Right ventricle myocardium superior (tissue), 1 donor: ENCODE results near the gene USF2. TPM values are rescaled to one million over a fixed set of nuclear protein-coding genes. Genes with fewer than 3 reads are reported as not detected.
"Not testable (repeated sequence)": the region's sequence is repeated elsewhere in the genome, so short reads cannot be mapped to it uniquely, and the experiment has no call there.

ENCODE experiments used
- ATAC-seq: fragments of 200-7000 bp; cut with Tn5 transposase; one replicate; pipeline ENCODE4 v1.9.1; 2020; ENCODE audit warnings: mild to moderate bottlenecking; ENCODE audit not compliant: poor library complexity
- DNase-seq: peaks from one replicate; pipeline ENCODE4 v3.0.0-alpha.2; 2020
- intact Hi-C: fragments of 100-400 bp; cut with DNase I; formaldehyde crosslinking; loops from one replicate; pipeline ENCODE4 v1.11.2; 2022
- total RNA-seq: library from RNA; stranded (reverse); fragmentation: NEBNext Ultra II Directional; extraction: Animal tissue kit (Norgen Biotek cat#: 25700); gene quantifications from one replicate; pipeline ENCODE4 v1.2.1, GENCODE V29; 2021
- donor health status: DM: no; HTN: yes; CAD: no; lungs with severe emphysema.

USF2 gene
- total RNA-seq, 1 donor from 2014 or later, result 141 TPM

DNA sequence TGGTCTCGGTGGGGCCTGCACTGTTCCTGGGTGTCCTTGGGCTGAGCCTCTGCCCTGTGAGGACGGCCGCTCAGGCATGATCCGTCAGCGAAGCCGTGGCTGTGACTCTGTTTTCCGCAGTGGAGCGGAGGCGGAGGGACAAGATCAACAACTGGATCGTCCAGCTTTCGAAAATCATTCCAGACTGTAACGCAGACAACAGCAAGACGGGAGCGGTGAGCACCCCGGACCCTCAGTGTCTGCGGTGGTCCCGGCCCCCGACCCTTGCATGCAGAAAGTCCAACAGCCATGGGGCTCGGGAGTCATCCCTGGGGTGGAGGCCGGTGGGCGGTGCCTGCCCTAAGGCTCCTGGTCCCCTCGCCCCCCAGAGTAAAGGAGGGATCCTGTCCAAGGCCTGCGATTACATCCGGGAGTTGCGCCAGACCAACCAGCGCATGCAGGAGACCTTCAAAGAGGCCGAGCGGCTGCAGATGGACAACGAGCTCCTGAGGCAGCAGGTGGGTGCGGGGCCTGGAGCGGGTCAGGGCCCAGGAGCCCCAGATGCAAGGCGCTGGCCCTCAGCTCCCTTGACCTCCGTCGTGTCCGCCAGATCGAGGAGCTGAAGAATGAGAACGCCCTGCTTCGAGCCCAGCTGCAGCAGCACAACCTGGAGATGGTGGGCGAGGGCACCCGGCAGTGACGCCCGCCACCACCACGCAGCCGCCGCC lies 10.0 kb downstream of the USF2 start:
- intact Hi-C loops, result no loop called here
- DNase-seq, result no peak
- no peak for ATAC-seq

DNA sequence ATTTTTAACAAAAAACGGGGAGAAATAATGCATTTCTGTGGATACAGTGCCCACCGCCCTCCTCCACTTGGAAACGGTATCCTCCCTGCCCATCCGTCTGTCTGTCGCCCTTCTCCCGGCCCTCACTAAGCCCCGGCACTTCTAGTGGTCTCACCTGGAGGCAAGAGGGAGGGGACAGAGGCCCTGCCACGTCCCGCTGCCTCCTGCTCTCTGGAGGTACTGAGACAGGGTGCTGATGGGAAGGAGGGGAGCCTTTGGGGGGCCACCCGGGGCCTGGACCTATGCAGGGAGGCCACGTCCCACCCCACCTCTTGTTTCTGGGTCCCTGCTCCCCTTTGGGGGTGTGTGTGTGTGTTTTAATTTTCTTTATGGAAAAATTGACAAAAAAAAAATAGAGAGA lies 10.6 kb downstream of the USF2 start:
- intact Hi-C loops, result no loop called here
- ATAC-seq (no peak), DNase-seq (no peak)

GRCh38 chr19:35279985-35280821 lies 11.4 kb downstream of the USF2 start:
- ATAC-seq, result no peak
- intact Hi-C loops, result no loop called here
- peak; percentile 40 for DNase-seq

GRCh38 chr19:35281303-35281702 lies 12.5 kb downstream of the USF2 start:
- ATAC-seq (no peak), DNase-seq (no peak)
- intact Hi-C loops, result no loop called here

DNA sequence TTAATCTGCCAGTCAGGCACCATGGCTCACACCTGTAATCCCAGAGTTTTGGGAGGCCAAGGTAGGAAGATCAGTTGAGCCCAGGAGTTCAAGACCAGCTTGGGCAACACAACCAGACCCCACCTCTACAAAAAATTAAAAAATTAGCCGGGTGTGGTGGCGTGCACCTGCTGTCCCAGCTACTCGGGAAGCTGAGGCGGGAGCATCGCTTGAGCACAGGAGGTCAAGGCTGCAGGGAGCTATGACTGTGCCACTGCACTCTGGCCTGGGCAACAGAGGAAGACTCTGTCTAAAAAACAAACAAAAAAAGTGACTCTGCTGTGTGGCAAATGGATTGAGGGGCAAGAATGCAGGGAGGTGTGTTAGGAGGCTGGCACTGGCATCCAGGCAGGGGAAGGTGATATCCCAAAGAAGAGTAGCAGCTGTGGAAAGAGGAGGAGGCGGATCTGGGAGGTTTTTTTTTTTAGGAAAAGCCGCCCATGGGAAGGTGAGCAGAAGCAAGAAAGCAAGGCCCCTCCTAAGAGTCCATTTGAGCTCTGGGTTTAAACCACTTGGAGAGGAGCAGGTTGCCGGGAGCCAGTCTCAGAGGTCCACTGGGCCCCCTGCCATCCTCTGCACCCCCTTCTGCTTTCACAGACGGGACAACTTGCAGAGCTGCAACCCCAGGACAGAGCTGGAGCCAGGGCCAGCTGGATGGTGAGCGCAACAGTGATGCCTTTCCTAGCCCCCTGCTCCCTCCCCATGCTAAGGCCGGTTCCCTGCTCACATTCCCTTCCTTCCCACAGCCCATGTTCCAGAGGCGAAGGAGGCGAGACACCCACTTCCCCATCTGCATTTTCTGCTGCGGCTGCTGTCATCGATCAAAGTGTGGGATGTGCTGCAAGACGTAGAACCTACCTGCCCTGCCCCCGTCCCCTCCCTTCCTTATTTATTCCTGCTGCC lies 15.7 kb downstream of the USF2 start:
- intact Hi-C loops, result no loop called here
- ATAC-seq (no peak), DNase-seq (no peak)

GRCh38 chr19:35285095-35285449 lies 16.3 kb downstream of the USF2 start:
- ATAC-seq, result no peak
- DNase-seq, result no peak
- intact Hi-C loops, result no loop called here

GRCh38 chr19:35285465-35285864 lies 16.7 kb downstream of the USF2 start:
- DNase-seq, intact Hi-C loops, ATAC-seq: not testable (repeated sequence)

GRCh38 chr19:35286101-35286500 lies 17.3 kb downstream of the USF2 start:
- ATAC-seq, DNase-seq, intact Hi-C loops: not testable (repeated sequence)

DNA sequence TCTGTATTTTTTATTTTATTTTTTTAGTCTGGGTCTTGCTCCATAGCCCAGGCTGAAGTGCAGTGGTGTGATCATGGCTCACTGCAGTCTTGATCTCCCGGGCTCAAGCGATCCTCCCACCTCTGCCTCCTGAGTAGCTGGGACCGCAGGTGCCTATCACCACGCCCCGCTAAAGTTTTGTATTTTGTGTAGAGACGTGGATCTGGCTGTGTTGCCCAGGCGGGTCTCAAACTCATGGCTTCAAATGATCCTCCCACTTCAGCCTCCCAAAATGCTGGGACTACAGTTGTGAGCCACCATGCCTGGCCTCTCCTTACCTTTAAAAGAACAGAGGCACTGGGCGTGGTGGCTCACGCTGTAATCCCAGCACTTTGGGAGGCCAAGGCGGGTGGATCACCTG lies 19.0 kb downstream of the USF2 start:
- ATAC-seq (no peak), DNase-seq (no peak)
- intact Hi-C loops, result no loop called here

GRCh38 chr19:35288331-35288730 lies 19.6 kb downstream of the USF2 start:
- intact Hi-C loops, result no loop called here
- no peak for DNase-seq
- no peak for ATAC-seq

- ATAC-seq (no peak), DNase-seq (no peak)
- intact Hi-C loops, result no loop called here
Observed at GRCh38 chr19:35288906-35289305, 20.1 kb downstream of the USF2 start.

- intact Hi-C loops, result no loop called here
- no peak for ATAC-seq
- no peak for DNase-seq
Observed at GRCh38 chr19:35290381-35291127, 21.8 kb downstream of the USF2 start.

- DNase-seq (no peak), ATAC-seq (no peak)
- intact Hi-C loops, result no loop called here
Observed at GRCh38 chr19:35291259-35291658, 22.5 kb downstream of the USF2 start.

GRCh38 chr19:35291916-35292315 lies 23.2 kb downstream of the USF2 start, which contains the start of gene MAG:
Gene MAG, plus strand, starts transcription at chr19:35292161. Its CDS starts 3,248 bp downstream, at chr19:35295409.
- intact Hi-C loops, result no loop called here

DNA sequence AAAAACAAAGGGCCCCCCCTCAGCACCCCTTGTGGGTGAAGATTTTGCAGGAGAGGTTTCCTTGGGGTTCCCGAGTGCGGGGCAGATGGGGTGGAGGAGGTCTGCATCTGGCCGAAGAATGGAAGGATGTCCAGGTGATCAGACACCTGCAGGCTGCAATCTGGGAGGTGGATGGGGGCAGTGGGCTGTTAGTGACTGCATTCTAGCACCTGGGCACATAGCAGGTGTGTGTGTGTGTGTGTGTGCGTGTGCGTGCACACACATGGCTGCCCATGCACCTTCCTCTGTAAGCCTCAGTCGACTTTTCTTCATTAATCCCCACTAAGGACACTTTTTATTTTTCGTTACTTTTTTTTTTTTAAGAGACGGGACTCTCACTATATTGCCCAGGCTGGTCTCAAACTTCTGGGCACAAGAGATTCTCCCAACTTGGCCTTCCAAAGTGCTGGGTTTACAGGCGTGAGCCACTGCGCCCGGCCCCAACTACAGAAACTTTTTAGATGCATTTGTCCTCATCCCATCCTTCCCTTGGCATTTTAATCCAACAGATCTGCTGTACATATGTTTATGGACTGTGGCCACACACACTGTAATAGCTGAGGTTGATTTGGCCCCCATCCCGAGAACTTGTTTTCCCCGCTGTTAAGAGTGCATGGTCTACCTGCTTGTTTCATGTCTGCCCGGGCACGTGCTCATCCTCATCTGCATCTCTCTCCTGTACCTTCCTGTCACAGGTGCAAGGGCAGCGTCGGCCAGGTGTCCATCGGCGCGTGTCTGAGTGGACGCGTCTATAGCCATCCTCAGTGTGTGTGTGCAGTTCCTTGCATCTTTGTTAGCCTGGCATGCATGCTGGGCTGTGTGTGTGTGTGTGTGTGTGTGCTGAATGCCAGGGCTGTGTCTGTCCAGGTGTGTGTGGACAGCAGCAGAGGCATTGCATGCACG lies 23.9 kb downstream of the USF2 start:
- ATAC-seq, result no peak
- intact Hi-C loops, result no loop called here
- no peak for DNase-seq

More at GRCh38 chr19:35291916-35292315, 23.2 kb downstream of the USF2 start, which contains the start of gene MAG:
- ATAC-seq, result no peak
- DNase-seq, result no peak

GRCh38 chr19:35293363-35293739 lies 24.6 kb downstream of the USF2 start:
- ATAC-seq (no peak), DNase-seq (no peak)
- intact Hi-C loops, result no loop called here

DNA sequence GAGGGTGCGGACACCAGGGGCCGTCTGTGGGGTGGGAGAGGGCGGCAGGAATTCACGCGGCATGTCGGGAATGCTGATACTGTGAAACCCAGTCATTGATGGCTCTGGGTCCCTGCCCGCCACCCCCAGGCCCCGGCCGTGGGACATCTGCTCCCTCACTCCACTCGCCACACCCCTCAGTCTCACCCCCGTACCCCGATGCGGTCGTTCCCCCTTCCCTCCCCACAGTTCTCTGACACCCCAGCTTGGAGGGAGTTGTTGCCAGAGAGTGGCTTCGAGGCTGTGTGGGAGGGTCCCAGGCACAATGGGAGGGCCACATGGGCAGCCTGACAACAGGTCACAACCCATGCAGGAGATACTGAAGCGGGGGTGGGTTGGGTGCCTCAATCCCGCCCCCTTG lies 25.0 kb downstream of the USF2 start:
- DNase-seq (no peak), ATAC-seq (no peak)
- intact Hi-C loops, result no loop called here
